B cell (primary cell): ENCODE results near the gene CDHR5. TPM values are rescaled to one million over a fixed set of nuclear protein-coding genes. Genes with fewer than 3 reads are reported as not detected.
A peak's percentile ranks its signal among the peaks of the same experiment; 100 is the strongest.

Experiments
- ATAC-seq: fragments of 200-7000 bp; cut with Tn5 transposase; one replicate; pipeline ENCODE4 v1.10.0; 2021; ENCODE audit warnings: low read depth, mild to moderate bottlenecking, moderate number of reproducible peaks, moderate library complexity
- CTCF ChIA-PET: fragments of 350-600 bp; sonication (Branson Sonifier 250); formaldehyde crosslinking; loops from one replicate; lab custom pipeline; 2021; ENCODE audit warnings: antibody characterized with exemption, inconsistent platforms; lab: Charles Lee
- POLR2A ChIA-PET: fragments of 350-600 bp; sonication (Branson Sonifier 250); formaldehyde crosslinking; loops from one replicate; lab custom pipeline; 2021; ENCODE audit warnings: antibody characterized with exemption; lab: Charles Lee
- DNase-seq: peaks from one replicate; pipeline ENCODE4 v3.0.0; 2013
- H2AFZ ChIP-seq: 2 replicates; pipeline ENCODE4 v1.6.1; 2012; ENCODE audit warnings: mild to moderate bottlenecking, low read depth, low read length; ENCODE audit not compliant: insufficient read depth, poor library complexity, severe bottlenecking
- H3K27ac ChIP-seq, 2 donors: 1 replicate in 1 of 2; 2 replicates in 1 of 2; pipeline ENCODE4 v1.5.1; 2012 to 2013; ENCODE audit warnings: low read length in 2 of 2, mild to moderate bottlenecking in 2 of 2, moderate library complexity in 1 of 2
- H3K27me3 ChIP-seq, 4 experiments: fragments of 200-600 bp in 1 of 4; sonication (generic) in 1 of 4; replicated peaks in 1 of 4; 1 replicate in 2 of 4; 2 replicates in 2 of 4; pipeline versions ENCODE4 v1.6.1 to v1.7.0; 2013 to 2016; ENCODE audit warnings: low read length in 3 of 4, mild to moderate bottlenecking in 2 of 4, mixed read lengths in 1 of 4, moderate library complexity in 1 of 4; ENCODE audit not compliant: insufficient read depth in 4 of 4, control insufficient read depth in 3 of 4; ENCODE audit errors: control extremely low read depth in 1 of 4
- H3K36me3 ChIP-seq, 2 experiments: replicated peaks in 1 of 2; 1 replicate in 1 of 2; 2 replicates in 1 of 2; pipeline versions ENCODE4 v1.6.1 to v1.7.1; 2013; ENCODE audit warnings: low read length in 1 of 2; ENCODE audit not compliant: insufficient read depth in 2 of 2, control insufficient read depth in 1 of 2; ENCODE audit errors: control extremely low read depth in 1 of 2, extremely low read depth in 1 of 2
- H3K4me1 ChIP-seq, 2 donors: fragments of 200-600 bp in 1 of 2; sonication (generic) in 1 of 2; 1 replicate in 1 of 2; 2 replicates in 1 of 2; pipeline versions ENCODE4 v1.5.1 to v1.6.1; 2013 to 2017; ENCODE audit warnings: low read length in 2 of 2; ENCODE audit not compliant: control insufficient read depth in 2 of 2, insufficient read depth in 2 of 2
- H3K4me2 ChIP-seq: replicated peaks from 2 replicates; pipeline ENCODE3; 2012; ENCODE audit warnings: mild to moderate bottlenecking, low read depth, low read length; ENCODE audit not compliant: poor library complexity, severe bottlenecking
- H3K4me3 ChIP-seq, 5 experiments: fragments of 200-600 bp in 1 of 5; sonication (generic) in 1 of 5; 1 replicate in 3 of 5; 2 replicates in 2 of 5; pipeline versions ENCODE4 v1.5.1 to v1.7.0; 2011 to 2016; ENCODE audit warnings: low read length in 4 of 5, mild to moderate bottlenecking in 4 of 5, low read depth in 2 of 5, control low read depth in 1 of 5, moderate library complexity in 1 of 5; ENCODE audit not compliant: insufficient read depth in 1 of 5; ENCODE audit errors: control extremely low read depth in 1 of 5, extremely low read depth in 1 of 5
- H3K79me2 ChIP-seq: fragments of 200-600 bp; sonication (generic); one replicate; pipeline ENCODE4 v1.6.0; 2016; ENCODE audit warnings: low read length; ENCODE audit not compliant: control insufficient read depth, insufficient read depth
- H3K9ac ChIP-seq: fragments of 200-600 bp; sonication (generic); 2 replicates; pipeline ENCODE4 v1.6.1; 2017; ENCODE audit warnings: mild to moderate bottlenecking, low read length, moderate library complexity
- H3K9me3 ChIP-seq, 3 donors: one replicate each; pipeline versions ENCODE4 v1.6.1 to v1.7.1; 2013; ENCODE audit warnings: low read length in 2 of 3; ENCODE audit not compliant: control insufficient read depth in 2 of 3, insufficient read depth in 1 of 3; ENCODE audit errors: control extremely low read depth in 1 of 3
- H4K20me1 ChIP-seq: 2 replicates; pipeline ENCODE4 v1.6.0; 2012; ENCODE audit warnings: mild to moderate bottlenecking, low read length; ENCODE audit not compliant: insufficient read depth, control insufficient read depth, poor library complexity, severe bottlenecking
- H3K27ac Mint-ChIP-seq: one replicate; pipeline ENCODE4 v1.8.0; 2021; ENCODE audit warnings: mixed read lengths
- H3K27me3 Mint-ChIP-seq: one replicate; pipeline ENCODE4 v1.8.0; 2021; ENCODE audit warnings: mixed read lengths
- H3K4me1 Mint-ChIP-seq: one replicate; pipeline ENCODE4 v1.8.0; 2021; ENCODE audit warnings: mixed read lengths
- H3K4me3 Mint-ChIP-seq: one replicate; pipeline ENCODE4 v1.8.0; 2021; ENCODE audit warnings: mixed read lengths
- H3K9me3 Mint-ChIP-seq: one replicate; pipeline ENCODE4 v1.8.0; 2022; ENCODE audit warnings: mixed read lengths; ENCODE audit not compliant: insufficient read depth
- CTCF ChIP-seq: fragments of 200-600 bp; IDR thresholded peaks from one replicate; pipeline ENCODE4 v1.8.0; 2022; ENCODE audit warnings: antibody characterized with exemption, mild to moderate bottlenecking
- EZH2 ChIP-seq: IDR thresholded peaks from 2 replicates; pipeline ENCODE4 v1.6.1; 2012; ENCODE audit warnings: borderline replicate concordance, low read depth, mild to moderate bottlenecking, moderate library complexity, low read length; ENCODE audit not compliant: insufficient read depth, poor library complexity, severe bottlenecking
- WGBS: methylation state at CpG from one replicate; pipeline ENCODE4 v1.1.5; 2013; ENCODE audit warnings: missing lambda C conversion rate; ENCODE audit not compliant: insufficient coverage; 5-methylcytosine and 5-hydroxymethylcytosine counted together
- intact Hi-C: fragments of 100-400 bp; cut with micrococcal nuclease; formaldehyde crosslinking; loops from one replicate; pipeline ENCODE4 v1.10.0; 2022
- polyA plus RNA-seq: library from polyadenylated mRNA; depleted of rRNA; stranded (reverse); fragments of >200 nt; gene quantifications from 2 replicates; pipeline ENCODE4 v1.2.3, GENCODE V29; 2012
- total RNA-seq, 2 donors: library from RNA; stranded (reverse); fragments of 120-200 nt in 1 of 2; gene quantifications; 1 replicate in 1 of 2; 2 replicates in 1 of 2; pipeline versions ENCODE4 v1.2.3 to v1.2.4, GENCODE V29; 2013 to 2022

CDHR5 gene
- total and polyA plus RNA-seq, 2 donors (not counting 1 experiment from before 2014, with no cell fraction given): 0.09 TPM; not detected in 1

DNA sequence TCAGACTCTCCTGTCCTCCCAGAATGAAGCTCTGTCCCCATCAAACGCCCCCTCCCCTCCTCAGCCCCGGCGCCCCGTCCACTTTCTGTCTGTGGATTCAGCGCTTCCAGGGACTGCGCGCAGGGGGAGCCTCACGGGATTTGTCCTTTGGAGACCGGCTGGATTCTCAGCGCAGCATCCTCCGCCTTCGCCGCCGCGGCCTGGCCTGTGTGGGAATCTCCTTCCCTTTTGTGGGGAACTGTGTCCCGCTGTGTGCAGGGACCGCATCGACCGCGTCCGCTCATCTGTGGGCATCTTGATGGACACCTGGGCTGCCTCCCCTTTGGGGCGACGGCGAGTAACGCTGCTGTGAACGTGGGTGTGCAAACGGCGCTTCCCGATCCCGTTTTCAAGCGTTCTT, 3.3 kb upstream of the CDHR5 start:
- CTCF ChIA-PET: no interaction called here
- POLR2A ChIA-PET: interaction anchor here (0.6 kb wide), 1 partner anchor 11 kb away, joined by 3 read pairs; no protein-coding TSS in a partner anchor
- Histone ChIP-seq H3K9me3 (peaks cover 0 to 8% (median 0%) of the 10 kb centered on the region in 3 donors), H3K9ac (no peak overlapping the region), H3K4me1 (peaks cover 21 to 26% of the 10 kb centered on the region in 2 donors), H4K20me1 (no peaks in the 10 kb centered on the region), H3K4me3 (no peak overlapping the region), H3K27ac (no peak overlapping the region), H3K27me3 (peaks cover 0 to 34% (median 11%) of the 10 kb centered on the region in 4 experiments), H3K36me3 (no peaks in the 10 kb centered on the region), H2AFZ (no peak overlapping the region), H3K79me2 (no peaks in the 10 kb centered on the region), H3K4me2 (peak overlapping the region; percentile 21)
- TF ChIP-seq EZH2 (no peak), CTCF (no peak)
- H3K27me3 Mint-ChIP-seq: peaks cover 26% of the 10 kb centered on the region
- H3K4me3 Mint-ChIP-seq: peak overlapping the region; percentile 40
- H3K9me3 Mint-ChIP-seq: no peaks in the 10 kb centered on the region
- no peak for DNase-seq
- peaks cover 21% of the 10 kb centered on the region for H3K4me1 Mint-ChIP-seq
- WGBS: 92% methylated on average over 23 of the region's 31 CpGs
- ATAC-seq: no peak
- H3K27ac Mint-ChIP-seq: no peak overlapping the region
- intact Hi-C loops: no loop called here

DNA sequence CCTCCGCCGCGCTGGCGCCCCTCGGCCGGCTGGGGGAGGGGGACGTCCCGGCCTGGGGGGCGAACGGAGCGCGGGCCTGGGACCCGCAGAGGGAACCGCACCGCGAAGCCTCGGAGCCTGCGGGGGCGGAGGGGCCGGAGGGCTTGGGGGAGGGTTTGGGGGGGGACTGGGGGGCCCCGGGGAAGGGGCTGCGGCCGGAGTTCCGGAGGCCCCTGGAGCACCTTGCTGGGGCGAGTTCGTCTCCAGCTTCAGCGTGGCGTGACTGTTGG, 2.5 kb upstream of the CDHR5 start:
- Histone ChIP-seq H3K79me2 (no peaks in the 10 kb centered on the region), H3K4me3 (no peak overlapping the region), H3K9me3 (peaks cover 0 to 8% (median 0%) of the 10 kb centered on the region in 3 donors), H3K9ac (no peak overlapping the region), H4K20me1 (no peaks in the 10 kb centered on the region), H3K27ac (no peak overlapping the region), H2AFZ (no peak overlapping the region), H3K36me3 (no peaks in the 10 kb centered on the region), H3K27me3 (peaks cover 0 to 34% (median 11%) of the 10 kb centered on the region in 4 experiments), H3K4me2 (no peak overlapping the region), H3K4me1 (peaks cover 21 to 26% of the 10 kb centered on the region in 2 donors)
- intact Hi-C loops: no loop called here
- Mint-ChIP-seq H3K27me3 (peaks cover 26% of the 10 kb centered on the region), H3K4me1 (peaks cover 21% of the 10 kb centered on the region), H3K27ac (no peak overlapping the region), H3K4me3 (no peak overlapping the region), H3K9me3 (no peaks in the 10 kb centered on the region)
- 22% methylated on average over 15 of the region's 28 CpGs for WGBS
- ChIA-PET POLR2A (no interaction called here), CTCF (interaction anchor here (0.8 kb wide), 1 partner anchor 71 kb away, joined by 5 read pairs; no protein-coding TSS in a partner anchor)
- TF ChIP-seq CTCF (no peak), EZH2 (no peak)
- ATAC-seq (no peak), DNase-seq (no peak)
